Naive thymus-derived CD4-positive, alpha-beta T cell (primary cell): ENCODE measurements around the gene MYBBP1A. TPM values are rescaled to one million over a fixed set of nuclear protein-coding genes. Genes with fewer than 3 reads are reported as not detected.
"Not testable (repeated sequence)": the region's sequence is repeated elsewhere in the genome, so short reads cannot be mapped to it uniquely, and the experiment has no call there.

Source experiments
- ATAC-seq: fragments of 150-1000 bp; cut with Tn5 transposase; 2 replicates; pipeline ENCODE4 v1.10.0; 2021; ENCODE audit warnings: mild to moderate bottlenecking, moderate library complexity
- CTCF ChIA-PET: fragments of 350-600 bp; sonication (Branson Sonifier 250); formaldehyde crosslinking; loops from one replicate; lab custom pipeline; 2021; ENCODE audit warnings: antibody characterized with exemption; lab: Charles Lee
- POLR2A ChIA-PET: fragments of 350-600 bp; sonication (Branson Sonifier 250); formaldehyde crosslinking; loops from one replicate; lab custom pipeline; 2021; ENCODE audit warnings: antibody characterized with exemption, inconsistent platforms; lab: Charles Lee
- DNase-seq, 9 donors: peaks; one replicate each; pipeline versions ENCODE4 v3.0.0 to v3.0.0-alpha.2; 2020 to 2022; ENCODE audit warnings: mixed read lengths in 1 of 9
- H3K27ac ChIP-seq: one replicate; pipeline ENCODE4 v1.7.0; 2013; ENCODE audit warnings: mild to moderate bottlenecking, low read depth, low read length, moderate library complexity
- H3K27me3 ChIP-seq, 2 donors: one replicate each; pipeline ENCODE4 v1.7.0; 2013; ENCODE audit warnings: low read length in 2 of 2, mild to moderate bottlenecking in 2 of 2, moderate library complexity in 2 of 2; ENCODE audit not compliant: control insufficient read depth in 2 of 2, insufficient read depth in 2 of 2
- H3K36me3 ChIP-seq, 3 experiments: 1 replicate in 2 of 3; 2 replicates in 1 of 3; pipeline ENCODE4 v1.7.0; 2013; ENCODE audit warnings: low read length in 3 of 3, mild to moderate bottlenecking in 3 of 3, moderate library complexity in 1 of 3; ENCODE audit not compliant: insufficient read depth in 3 of 3, control insufficient read depth in 2 of 3
- H3K4me1 ChIP-seq, 2 donors: one replicate each; pipeline ENCODE4 v1.7.0; 2013; ENCODE audit warnings: low read length in 2 of 2, mild to moderate bottlenecking in 2 of 2, moderate library complexity in 1 of 2; ENCODE audit not compliant: control insufficient read depth in 2 of 2, insufficient read depth in 2 of 2
- H3K4me3 ChIP-seq: 2 replicates; pipeline ENCODE4 v1.7.0; 2013; ENCODE audit warnings: mild to moderate bottlenecking, low read length
- H3K9me3 ChIP-seq, 3 experiments: 1 replicate in 2 of 3; 2 replicates in 1 of 3; pipeline ENCODE4 v1.7.0; 2013; ENCODE audit warnings: low read length in 3 of 3; ENCODE audit not compliant: control insufficient read depth in 2 of 3
- H3K27ac Mint-ChIP-seq, 9 donors: one replicate each; pipeline ENCODE4 v1.8.0; 2020 to 2022; ENCODE audit warnings: mixed read lengths in 9 of 9, mild to moderate bottlenecking in 8 of 9, moderate library complexity in 5 of 9, inconsistent platforms in 2 of 9
- H3K27me3 Mint-ChIP-seq, 5 donors: one replicate each; pipeline ENCODE4 v1.8.0; 2021 to 2022; ENCODE audit warnings: mixed read lengths in 5 of 5, mild to moderate bottlenecking in 1 of 5
- H3K36me3 Mint-ChIP-seq, 5 donors: one replicate each; pipeline ENCODE4 v1.8.0; 2020 to 2022; ENCODE audit warnings: mixed read lengths in 5 of 5, mild to moderate bottlenecking in 3 of 5, inconsistent platforms in 1 of 5
- H3K4me1 Mint-ChIP-seq, 7 donors: one replicate each; pipeline ENCODE4 v1.8.0; 2020 to 2022; ENCODE audit warnings: mixed read lengths in 7 of 7, mild to moderate bottlenecking in 3 of 7, inconsistent platforms in 1 of 7
- H3K4me3 Mint-ChIP-seq, 10 donors: one replicate each; pipeline ENCODE4 v1.8.0; 2020 to 2022; ENCODE audit warnings: mild to moderate bottlenecking in 10 of 10, mixed read lengths in 10 of 10, moderate library complexity in 6 of 10, inconsistent platforms in 2 of 10
- H3K9me3 Mint-ChIP-seq, 11 donors: one replicate each; pipeline ENCODE4 v1.8.0; 2020 to 2022; ENCODE audit warnings: mixed read lengths in 11 of 11, mild to moderate bottlenecking in 4 of 11, inconsistent platforms in 1 of 11, moderate library complexity in 1 of 11
- intact Hi-C, 2 donors: fragments of 100-400 bp; cut with micrococcal nuclease; formaldehyde crosslinking; loops; one replicate each; pipeline ENCODE4 v1.15.1; 2023
- polyA plus RNA-seq, 2 donors: library from polyadenylated mRNA; unstranded; fragments of 300-500 nt; fragmentation: Illumina TruSeq; gene quantifications; one replicate each; pipeline ENCODE4 v1.2.3, GENCODE V29; 2021
- total RNA-seq, 6 experiments: library from RNA in 5 of 6; stranded (reverse) in 5 of 6; gene quantifications; 1 replicate in 5 of 6; 2 replicates in 1 of 6; pipeline ENCODE4 v1.2.3 and lab custom pipeline; 2021 to 2026

The MYBBP1A gene
- 10 to 100 TPM; 59.8 to 81.8 (median 77.9) TPM for total RNA-seq
- 10 to 100 TPM; 21.0 to 42.8 TPM for polyA plus RNA-seq
- 86.0 reads per million, percentile 82 among the genes with 10 or more reads in this experiment for total RNA-seq (lab: John Stamatoyannopoulos, UW)

DNA sequence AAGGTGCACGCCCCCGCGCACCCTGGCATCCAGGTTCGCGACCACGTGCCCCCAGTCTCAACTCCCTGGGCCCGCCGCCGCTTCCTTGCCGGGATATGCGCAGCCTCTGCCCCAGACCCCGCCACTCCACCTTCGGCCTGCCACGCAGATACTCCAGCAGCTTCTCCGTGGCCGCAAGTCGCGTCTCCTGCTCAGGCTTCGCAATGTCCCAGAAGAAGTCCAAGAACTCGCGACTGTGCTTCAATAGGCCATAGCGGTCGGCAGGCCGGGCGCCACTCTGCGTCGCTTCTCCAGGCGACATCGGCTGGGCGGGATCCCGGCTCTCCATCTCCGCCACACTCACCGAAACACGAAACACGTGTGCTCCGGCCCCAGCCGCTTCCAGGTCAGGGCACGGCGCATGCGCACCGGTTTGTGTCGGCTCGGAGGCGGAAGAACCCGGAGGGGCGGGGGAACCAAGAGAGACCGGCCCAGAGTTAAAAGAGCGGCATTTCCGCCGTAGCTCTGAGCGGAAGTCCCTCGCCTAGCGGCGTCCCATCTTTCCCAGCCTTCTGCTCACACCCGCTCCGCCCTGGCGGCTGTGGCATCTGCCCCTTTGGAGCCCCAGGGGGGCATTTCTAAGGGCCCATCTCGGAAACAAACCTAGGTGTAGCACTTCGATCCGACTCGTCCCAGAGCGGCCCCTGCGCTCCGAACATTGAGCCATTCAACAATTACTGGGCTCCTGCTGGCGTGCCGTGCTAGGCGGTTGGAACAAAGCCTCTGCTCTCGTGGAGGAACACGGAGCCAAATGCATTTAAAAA lies at the start of gene MYBBP1A:
Gene MYBBP1A, minus strand, starts transcription at position 388 of the 803 bp plus-strand sequence. Its CDS starts 60 bp downstream, at position 328.
- no peaks in the 10 kb centered on the region for H3K27me3 Mint-ChIP-seq
- no peaks in the 10 kb centered on the region for H3K9me3 Mint-ChIP-seq
- ATAC-seq (peak; percentile 96), DNase-seq (peak; percentile 92 to 98 (median 95))
- Histone ChIP-seq H3K9me3 (no peaks in the 10 kb centered on the region), H3K36me3 (peaks cover 7 to 38% (median 10%) of the 10 kb centered on the region in 3 experiments), H3K4me1 (peaks cover 20% of the 10 kb centered on the region in 2 donors), H3K27me3 (no peaks in the 10 kb centered on the region), H3K4me3 (peak within 1 kb of the TSS; percentile 87), H3K27ac (peak within 1 kb of the TSS; percentile 79)
- ChIA-PET CTCF (interaction anchor here (0.8 to 0.9 kb wide), 2 partner anchors 11 to 135 kb away, joined by 3 read pairs; no protein-coding TSS in a partner anchor), POLR2A (interaction anchor here (0.7 to 1.6 kb wide), 8 partner anchors 10 to 464 kb away, joined by 3 to 5 read pairs (median 4); partner anchors contain the start of genes CYB5D2, RNF167, SLC25A11 and ZZEF1)
- peaks cover 16 to 34% (median 27%) of the 10 kb centered on the region in 7 donors for H3K4me1 Mint-ChIP-seq
- peak within 1 kb of the TSS; percentile 87 to 97 (median 95) for H3K4me3 Mint-ChIP-seq
- peaks cover 0 to 13% (median 5%) of the 10 kb centered on the region in 5 donors for H3K36me3 Mint-ChIP-seq
- intact Hi-C loops, result loop anchor here (1.0 to 10.0 kb wide), 11 partner anchors 10 to 520 kb away; partner anchors contain the start of genes UBE2G1 (in 2 of the 2), C17orf107 (in 1 of the 2), CYB5D2 (in 1 of the 2) and MED11 (in 1 of the 2)
- H3K27ac Mint-ChIP-seq, result peak within 1 kb of the TSS; percentile 88 to 98 (median 96)

DNA sequence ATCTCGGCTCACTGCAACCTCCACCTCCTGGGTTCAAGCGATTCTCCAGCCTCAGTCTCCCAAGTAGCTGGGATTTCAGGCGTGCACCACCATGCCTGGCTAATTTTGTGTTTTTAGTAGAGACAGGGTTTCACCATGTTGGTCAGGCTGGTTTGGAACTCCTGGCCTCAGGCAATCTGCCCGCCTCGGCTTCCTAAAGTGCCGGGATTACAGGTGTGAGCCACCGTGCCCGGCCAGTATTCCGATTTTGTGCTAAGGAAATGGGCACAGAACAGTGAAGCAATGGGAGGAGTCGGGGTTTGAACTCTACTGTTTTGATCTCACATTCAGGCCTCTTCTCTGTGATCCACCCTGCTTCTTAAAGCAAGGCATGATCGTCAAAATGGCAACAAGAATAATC lies 49.6 kb upstream of the MYBBP1A start:
- H3K4me1 Mint-ChIP-seq, H3K27me3 ChIP-seq, POLR2A ChIA-PET, H3K4me3 Mint-ChIP-seq, H3K27ac Mint-ChIP-seq, H3K9me3 ChIP-seq, H3K36me3 Mint-ChIP-seq, DNase-seq, H3K9me3 Mint-ChIP-seq, intact Hi-C loops, H3K36me3 ChIP-seq, CTCF ChIA-PET, H3K27ac ChIP-seq, ATAC-seq, H3K4me3 ChIP-seq, H3K4me1 ChIP-seq: not testable (repeated sequence)
- H3K27me3 Mint-ChIP-seq, result peaks cover 7 to 23% (median 16%) of the 10 kb centered on the region in 5 donors

DNA sequence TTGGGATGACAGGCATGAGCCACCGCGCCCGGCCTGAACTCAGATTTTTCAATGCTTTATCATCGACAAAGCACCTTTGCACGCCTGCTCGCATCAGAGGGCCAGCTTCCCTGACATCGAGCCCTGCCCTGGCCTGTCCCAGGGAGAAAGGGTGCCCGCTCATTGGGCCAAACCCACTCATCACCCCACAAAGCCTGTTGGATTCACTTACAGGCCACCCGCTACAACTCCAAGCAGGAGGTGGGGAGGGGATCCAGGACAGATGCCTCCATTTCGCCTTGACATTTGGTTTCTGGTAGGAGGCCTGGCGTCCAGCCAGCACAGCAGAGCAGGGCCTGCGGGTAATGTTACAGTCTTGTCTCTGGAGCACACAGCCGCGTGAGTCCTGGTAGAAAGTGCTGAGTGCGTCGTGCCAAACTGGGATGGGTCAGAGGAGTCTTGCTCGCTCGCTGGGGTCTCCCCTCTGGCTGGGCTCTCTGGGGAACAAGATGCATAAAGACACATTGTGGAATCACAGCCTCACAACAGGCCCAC lies 49.0 kb upstream of the MYBBP1A start:
- POLR2A ChIA-PET, result no interaction called here
- H3K27me3 Mint-ChIP-seq, result peaks cover 8 to 18% (median 12%) of the 10 kb centered on the region in 5 donors
- intact Hi-C loops, result no loop called here
- H3K9me3 ChIP-seq, result no peaks in the 10 kb centered on the region
- DNase-seq, result no peak
- CTCF ChIA-PET, result no interaction called here
- no peaks in the 10 kb centered on the region for H3K27me3 ChIP-seq
- no peak overlapping the region for H3K4me3 Mint-ChIP-seq
- ATAC-seq, result no peak
- no peaks in the 10 kb centered on the region for H3K9me3 Mint-ChIP-seq
- H3K4me1 ChIP-seq, result no peaks in the 10 kb centered on the region
- no peaks in the 10 kb centered on the region for H3K36me3 ChIP-seq
- no peaks in the 10 kb centered on the region for H3K36me3 Mint-ChIP-seq
- H3K4me1 Mint-ChIP-seq, result peaks cover 0 to 6% (median 0%) of the 10 kb centered on the region in 7 donors
- H3K27ac Mint-ChIP-seq, result no peak overlapping the region
- no peak overlapping the region for H3K27ac ChIP-seq
- no peak overlapping the region for H3K4me3 ChIP-seq

DNA sequence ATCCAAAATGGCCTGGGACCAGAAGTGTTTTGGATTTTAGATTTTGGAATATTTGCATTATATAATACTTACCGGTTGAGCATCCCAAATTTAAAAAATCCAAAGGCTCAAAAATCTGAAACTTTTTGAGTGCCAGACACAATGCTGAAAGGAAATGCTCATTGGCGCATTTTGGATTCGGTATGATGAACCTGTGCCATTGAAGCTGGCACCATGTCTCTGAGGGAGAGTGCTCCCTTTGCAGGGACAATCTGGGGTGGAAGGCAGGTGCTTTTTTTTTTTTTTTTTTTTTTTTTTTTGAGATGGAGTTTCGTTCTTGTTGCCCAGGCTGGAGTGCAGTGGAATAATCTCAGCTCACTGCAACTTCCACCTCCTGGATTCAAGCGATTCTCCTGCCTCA lies 46.9 kb upstream of the MYBBP1A start:
- no peak for DNase-seq
- intact Hi-C loops, result no loop called here
- no peaks in the 10 kb centered on the region for H3K36me3 ChIP-seq
- H3K27ac Mint-ChIP-seq, result no peak overlapping the region
- no peaks in the 10 kb centered on the region for H3K4me1 Mint-ChIP-seq
- peaks cover 0 to 1% (median 0%) of the 10 kb centered on the region in 11 donors for H3K9me3 Mint-ChIP-seq
- no peak overlapping the region for H3K27ac ChIP-seq
- H3K4me3 ChIP-seq, result no peak overlapping the region
- ATAC-seq, result no peak
- POLR2A ChIA-PET, result no interaction called here
- CTCF ChIA-PET, result no interaction called here
- no peaks in the 10 kb centered on the region for H3K36me3 Mint-ChIP-seq
- peaks cover 0 to 14% (median 0%) of the 10 kb centered on the region in 5 donors for H3K27me3 Mint-ChIP-seq
- H3K9me3 ChIP-seq, result no peaks in the 10 kb centered on the region
- no peaks in the 10 kb centered on the region for H3K4me1 ChIP-seq
- H3K4me3 Mint-ChIP-seq, result no peak overlapping the region
- no peaks in the 10 kb centered on the region for H3K27me3 ChIP-seq

GRCh38 chr17:4601326-4601725 lies 46.1 kb upstream of the MYBBP1A start:
- no peak for DNase-seq
- Histone ChIP-seq H3K36me3 (no peaks in the 10 kb centered on the region), H3K27me3 (no peaks in the 10 kb centered on the region), H3K4me3 (no peak overlapping the region), H3K4me1 (no peaks in the 10 kb centered on the region), H3K9me3 (no peaks in the 10 kb centered on the region), H3K27ac (no peak overlapping the region)
- intact Hi-C loops, result no loop called here
- Mint-ChIP-seq H3K4me1 (no peaks in the 10 kb centered on the region), H3K27ac (no peak overlapping the region), H3K27me3 (peaks cover 0 to 14% (median 0%) of the 10 kb centered on the region in 5 donors), H3K4me3 (no peak overlapping the region), H3K36me3 (no peaks in the 10 kb centered on the region), H3K9me3 (peaks cover 0 to 1% (median 0%) of the 10 kb centered on the region in 11 donors)
- POLR2A ChIA-PET, result no interaction called here
- CTCF ChIA-PET, result no interaction called here
- ATAC-seq, result no peak

GRCh38 chr17:4600563-4600962 lies 45.4 kb upstream of the MYBBP1A start:
- Histone ChIP-seq H3K4me1 (no peaks in the 10 kb centered on the region), H3K27ac (no peak overlapping the region), H3K4me3 (no peak overlapping the region), H3K27me3 (no peaks in the 10 kb centered on the region), H3K9me3 (no peaks in the 10 kb centered on the region), H3K36me3 (no peaks in the 10 kb centered on the region)
- H3K4me1 Mint-ChIP-seq, result no peaks in the 10 kb centered on the region
- DNase-seq (no peak), ATAC-seq (no peak)
- H3K27ac Mint-ChIP-seq, result no peak overlapping the region
- peaks cover 0 to 1% (median 0%) of the 10 kb centered on the region in 11 donors for H3K9me3 Mint-ChIP-seq
- intact Hi-C loops, result no loop called here
- H3K4me3 Mint-ChIP-seq, result no peak overlapping the region
- ChIA-PET CTCF (no interaction called here), POLR2A (no interaction called here)
- no peaks in the 10 kb centered on the region for H3K36me3 Mint-ChIP-seq
- H3K27me3 Mint-ChIP-seq, result peaks cover 0 to 14% (median 0%) of the 10 kb centered on the region in 5 donors
